Measurements from ENCODE around the gene VPS50.
"Not testable (repeated sequence)": the region's sequence is repeated elsewhere in the genome, so short reads cannot be mapped to it uniquely, and the experiment has no call there.

The VPS50 gene

GRCh38 chr7:93365341-93365740 is 133.2 kb downstream of the VPS50 start:
- H3K9me3 ChIP-seq (ENCODE audit: low read length) = no peaks in the 10 kb centered on the region
- no peak overlapping the region for H2AFZ ChIP-seq (ENCODE audit: low read depth, low read length)
- H3K4me1 ChIP-seq (ENCODE audit: insufficient read depth, low read length) = no peaks in the 10 kb centered on the region
- no peak overlapping the region for H3K4me3 ChIP-seq (ENCODE audit: low read length)
- H3K27me3 ChIP-seq (ENCODE audit: insufficient read depth, low read length) = no peaks in the 10 kb centered on the region
- H3K36me3 ChIP-seq (ENCODE audit: insufficient read depth, low read length) = no peaks in the 10 kb centered on the region

- Histone ChIP-seq H3K4me3 (ENCODE audit: low read length) (no peak overlapping the region), H3K36me3 (ENCODE audit: insufficient read depth, low read length) (no peaks in the 10 kb centered on the region), H3K27me3 (ENCODE audit: insufficient read depth, low read length) (no peaks in the 10 kb centered on the region), H3K9me3 (ENCODE audit: low read length) (no peaks in the 10 kb centered on the region), H2AFZ (ENCODE audit: low read depth, low read length) (no peak overlapping the region), H3K4me1 (ENCODE audit: insufficient read depth, low read length) (no peaks in the 10 kb centered on the region)
Measured at GRCh38 chr7:93366816-93367215, 134.7 kb downstream of the VPS50 start.

- Histone ChIP-seq H2AFZ (ENCODE audit: low read depth, low read length) (no peak overlapping the region), H3K9me3 (ENCODE audit: low read length) (no peaks in the 10 kb centered on the region), H3K4me3 (ENCODE audit: low read length) (no peak overlapping the region), H3K36me3 (ENCODE audit: insufficient read depth, low read length) (no peaks in the 10 kb centered on the region), H3K27me3 (ENCODE audit: insufficient read depth, low read length) (no peaks in the 10 kb centered on the region), H3K4me1 (ENCODE audit: insufficient read depth, low read length) (no peaks in the 10 kb centered on the region)
Measured at GRCh38 chr7:93367254-93367653, 135.1 kb downstream of the VPS50 start.

- not testable (repeated sequence) for H2AFZ ChIP-seq (ENCODE audit: low read depth, low read length); H3K4me1 ChIP-seq (ENCODE audit: insufficient read depth, low read length); H3K9me3 ChIP-seq (ENCODE audit: low read length); H3K4me3 ChIP-seq (ENCODE audit: low read length); H3K27me3 ChIP-seq (ENCODE audit: insufficient read depth, low read length); H3K36me3 ChIP-seq (ENCODE audit: insufficient read depth, low read length)
Measured at GRCh38 chr7:93370937-93371336, 138.8 kb downstream of the VPS50 start.

GRCh38 chr7:93373537-93373936 is 141.4 kb downstream of the VPS50 start:
- H2AFZ ChIP-seq (ENCODE audit: low read depth, low read length) = no peak overlapping the region
- no peaks in the 10 kb centered on the region for H3K36me3 ChIP-seq (ENCODE audit: insufficient read depth, low read length)
- no peak overlapping the region for H3K4me3 ChIP-seq (ENCODE audit: low read length)
- no peaks in the 10 kb centered on the region for H3K9me3 ChIP-seq (ENCODE audit: low read length)
- H3K4me1 ChIP-seq (ENCODE audit: insufficient read depth, low read length) = no peaks in the 10 kb centered on the region
- H3K27me3 ChIP-seq (ENCODE audit: insufficient read depth, low read length) = no peaks in the 10 kb centered on the region

GRCh38 chr7:93374345-93374940 is 142.3 kb downstream of the VPS50 start:
- H3K27me3 ChIP-seq (ENCODE audit: insufficient read depth, low read length) = no peaks in the 10 kb centered on the region
- H3K9me3 ChIP-seq (ENCODE audit: low read length) = no peaks in the 10 kb centered on the region
- no peak overlapping the region for H2AFZ ChIP-seq (ENCODE audit: low read depth, low read length)
- no peak overlapping the region for H3K4me3 ChIP-seq (ENCODE audit: low read length)
- no peaks in the 10 kb centered on the region for H3K4me1 ChIP-seq (ENCODE audit: insufficient read depth, low read length)
- no peaks in the 10 kb centered on the region for H3K36me3 ChIP-seq (ENCODE audit: insufficient read depth, low read length)

- no peaks in the 10 kb centered on the region for H3K36me3 ChIP-seq (ENCODE audit: insufficient read depth, low read length)
Measured at GRCh38 chr7:93375603-93376002, 143.4 kb downstream of the VPS50 start.

GRCh38 chr7:93378131-93378760 is 146.1 kb downstream of the VPS50 start:
- no peak overlapping the region for H2AFZ ChIP-seq (ENCODE audit: low read depth, low read length)
- H3K9me3 ChIP-seq (ENCODE audit: low read length) = no peaks in the 10 kb centered on the region
- no peaks in the 10 kb centered on the region for H3K27me3 ChIP-seq (ENCODE audit: insufficient read depth, low read length)
- no peak overlapping the region for H3K4me3 ChIP-seq (ENCODE audit: low read length)
- H3K4me1 ChIP-seq (ENCODE audit: insufficient read depth, low read length) = no peaks in the 10 kb centered on the region
- H3K36me3 ChIP-seq (ENCODE audit: insufficient read depth, low read length) = no peaks in the 10 kb centered on the region

More at GRCh38 chr7:93375603-93376002, 143.4 kb downstream of the VPS50 start:
- no peaks in the 10 kb centered on the region for H3K9me3 ChIP-seq (ENCODE audit: low read length)
- no peak overlapping the region for H2AFZ ChIP-seq (ENCODE audit: low read depth, low read length)
- H3K27me3 ChIP-seq (ENCODE audit: insufficient read depth, low read length) = no peaks in the 10 kb centered on the region
- no peak overlapping the region for H3K4me3 ChIP-seq (ENCODE audit: low read length)
- H3K4me1 ChIP-seq (ENCODE audit: insufficient read depth, low read length) = no peaks in the 10 kb centered on the region

GRCh38 chr7:93382362-93382761 is 150.2 kb downstream of the VPS50 start:
- H3K4me3 ChIP-seq (ENCODE audit: low read length) = no peak overlapping the region
- H3K36me3 ChIP-seq (ENCODE audit: insufficient read depth, low read length) = no peaks in the 10 kb centered on the region
- H3K27me3 ChIP-seq (ENCODE audit: insufficient read depth, low read length) = peaks cover 3% of the 10 kb centered on the region
- H3K9me3 ChIP-seq (ENCODE audit: low read length) = no peaks in the 10 kb centered on the region
- H3K4me1 ChIP-seq (ENCODE audit: insufficient read depth, low read length) = no peaks in the 10 kb centered on the region
- no peak overlapping the region for H2AFZ ChIP-seq (ENCODE audit: low read depth, low read length)

GRCh38 chr7:93390660-93391059 is 158.5 kb downstream of the VPS50 start:
- no peaks in the 10 kb centered on the region for H3K9me3 ChIP-seq (ENCODE audit: low read length)
- H3K4me3 ChIP-seq (ENCODE audit: low read length) = no peak overlapping the region
- H3K27me3 ChIP-seq (ENCODE audit: insufficient read depth, low read length) = no peaks in the 10 kb centered on the region
- H3K36me3 ChIP-seq (ENCODE audit: insufficient read depth, low read length) = no peaks in the 10 kb centered on the region
- H2AFZ ChIP-seq (ENCODE audit: low read depth, low read length) = no peak overlapping the region
- no peaks in the 10 kb centered on the region for H3K4me1 ChIP-seq (ENCODE audit: insufficient read depth, low read length)

GRCh38 chr7:93392984-93393383 is 160.8 kb downstream of the VPS50 start:
- Histone ChIP-seq H3K4me1 (ENCODE audit: insufficient read depth, low read length) (no peaks in the 10 kb centered on the region), H3K27me3 (ENCODE audit: insufficient read depth, low read length) (no peaks in the 10 kb centered on the region), H3K36me3 (ENCODE audit: insufficient read depth, low read length) (no peaks in the 10 kb centered on the region), H3K9me3 (ENCODE audit: low read length) (no peaks in the 10 kb centered on the region), H2AFZ (ENCODE audit: low read depth, low read length) (no peak overlapping the region), H3K4me3 (ENCODE audit: low read length) (no peak overlapping the region)

GRCh38 chr7:93399642-93400041 is 167.5 kb downstream of the VPS50 start:
- no peaks in the 10 kb centered on the region for H3K4me1 ChIP-seq (ENCODE audit: insufficient read depth, low read length)
- H3K36me3 ChIP-seq (ENCODE audit: insufficient read depth, low read length) = no peaks in the 10 kb centered on the region
- H3K27me3 ChIP-seq (ENCODE audit: insufficient read depth, low read length) = no peaks in the 10 kb centered on the region
- H2AFZ ChIP-seq (ENCODE audit: low read depth, low read length) = no peak overlapping the region
- no peaks in the 10 kb centered on the region for H3K9me3 ChIP-seq (ENCODE audit: low read length)
- H3K4me3 ChIP-seq (ENCODE audit: low read length) = no peak overlapping the region

GRCh38 chr7:93402944-93403343 is 170.8 kb downstream of the VPS50 start:
- Histone ChIP-seq H3K27me3 (ENCODE audit: insufficient read depth, low read length) (no peaks in the 10 kb centered on the region), H3K9me3 (ENCODE audit: low read length) (no peaks in the 10 kb centered on the region), H2AFZ (ENCODE audit: low read depth, low read length) (no peak overlapping the region), H3K4me1 (ENCODE audit: insufficient read depth, low read length) (no peaks in the 10 kb centered on the region), H3K4me3 (ENCODE audit: low read length) (no peak overlapping the region), H3K36me3 (ENCODE audit: insufficient read depth, low read length) (no peaks in the 10 kb centered on the region)

- Histone ChIP-seq H3K9me3 (ENCODE audit: low read length) (no peaks in the 10 kb centered on the region), H3K4me1 (ENCODE audit: insufficient read depth, low read length) (no peaks in the 10 kb centered on the region), H2AFZ (ENCODE audit: low read depth, low read length) (no peak overlapping the region), H3K27me3 (ENCODE audit: insufficient read depth, low read length) (no peaks in the 10 kb centered on the region), H3K4me3 (ENCODE audit: low read length) (no peak overlapping the region), H3K36me3 (ENCODE audit: insufficient read depth, low read length) (no peaks in the 10 kb centered on the region)
Measured at GRCh38 chr7:93407239-93407638, 175.1 kb downstream of the VPS50 start.
